Upper lobe of left lung (tissue), 4 donors: Measurements from ENCODE around the gene CEP41.

ENCODE experiments used
- CTCF ChIP-seq, 6 experiments: fragments of 450-650 bp in 4 of 6; fragments of 200-600 bp in 2 of 6; sonication (generic) in 2 of 6; IDR thresholded peaks; one replicate each; pipeline ENCODE4 v1.5.1; 2016 to 2019; ENCODE audit warnings: antibody characterized with exemption in 6 of 6
- POLR2A ChIP-seq, 4 donors: fragments of 450-650 bp; IDR thresholded peaks; one replicate each; pipeline ENCODE4 v1.5.1; 2016 to 2017; ENCODE audit warnings: antibody characterized with exemption in 4 of 4, mild to moderate bottlenecking in 2 of 4
- POLR2AphosphoS5 ChIP-seq, 2 donors: sonication (generic); formaldehyde crosslinking; IDR thresholded peaks; one replicate each; pipeline ENCODE4 v1.5.1; 2017; ENCODE audit warnings: antibody characterized with exemption in 2 of 2

GRCh38 chr7:130409067-130409711, 31.6 kb downstream of the CEP41 start:
- TF ChIP-seq CTCF (IDR thresholded peaks at IDR 0.05) (no peak), POLR2A (IDR thresholded peaks at IDR 0.05) (no peak), POLR2AphosphoS5 (IDR thresholded peaks at IDR 0.05) (no peak)
